GM12865 (cell line): Measurements from ENCODE around the gene MMEL1.

Experiments
- DNase-seq: peaks from one replicate; pipeline ENCODE4 v3.0.0; 2010; ENCODE audit warnings: low read depth
- H3K4me3 ChIP-seq: 2 replicates; pipeline ENCODE4 v1.5.1; 2011; ENCODE audit warnings: mild to moderate bottlenecking, low read depth, low read length, control low read depth
- TF ChIP-seq, protein P1 (sequence below): IDR thresholded peaks from 2 replicates; pipeline ENCODE4 v1.5.1; 2011; ENCODE audit warnings: low read length, control low read depth, low read depth, inconsistent platforms; ENCODE audit not compliant: insufficient read depth; ENCODE audit errors: missing control alignments

The MMEL1 gene

DNA sequence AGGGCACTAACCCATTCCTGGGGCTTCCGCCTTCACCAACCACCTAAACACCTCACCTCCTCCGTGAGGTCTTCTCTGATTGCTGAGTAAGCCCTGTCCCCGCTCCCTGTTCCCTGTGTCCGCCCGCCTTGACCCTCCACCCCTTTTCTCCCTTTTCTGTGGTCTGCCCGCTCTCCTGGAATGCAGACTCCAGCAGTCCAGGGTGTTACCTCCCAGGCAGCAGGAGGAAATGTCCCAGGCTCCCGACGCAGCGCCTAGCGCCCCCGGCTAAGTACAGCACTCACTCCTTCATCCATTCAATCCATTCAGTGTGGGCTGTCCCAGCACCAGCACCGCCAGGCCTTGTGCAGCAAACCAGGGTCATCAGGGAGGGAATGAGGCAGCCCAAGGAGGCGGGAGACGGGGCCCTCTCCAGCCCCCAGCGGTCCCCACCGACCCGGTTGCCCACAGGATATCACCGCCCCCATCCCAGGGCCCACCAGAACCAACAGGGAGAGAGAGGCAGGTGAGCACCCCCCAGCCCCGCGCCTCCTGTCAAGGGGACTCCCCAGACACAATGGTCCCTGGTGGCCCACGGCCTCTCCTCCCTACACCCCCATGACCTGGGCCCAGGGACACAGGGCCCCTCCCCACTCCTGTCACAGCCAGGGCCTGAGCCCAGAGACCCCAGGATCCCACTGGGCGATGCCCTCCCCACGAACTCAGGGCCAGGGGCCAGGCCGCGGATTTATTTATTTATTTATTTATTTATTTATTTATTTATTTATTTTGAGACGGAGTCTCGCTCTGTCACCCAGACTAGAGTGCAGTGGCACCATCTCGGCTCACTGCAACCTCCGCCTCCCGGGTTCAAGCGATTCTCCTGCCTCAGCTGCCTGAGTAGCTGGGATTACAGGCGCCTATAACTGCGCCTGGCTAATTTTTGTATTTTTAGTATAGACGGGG, 66.4 kb downstream of the MMEL1 start:
- no peak for DNase-seq
- TF ChIP-seq, protein P1, sequence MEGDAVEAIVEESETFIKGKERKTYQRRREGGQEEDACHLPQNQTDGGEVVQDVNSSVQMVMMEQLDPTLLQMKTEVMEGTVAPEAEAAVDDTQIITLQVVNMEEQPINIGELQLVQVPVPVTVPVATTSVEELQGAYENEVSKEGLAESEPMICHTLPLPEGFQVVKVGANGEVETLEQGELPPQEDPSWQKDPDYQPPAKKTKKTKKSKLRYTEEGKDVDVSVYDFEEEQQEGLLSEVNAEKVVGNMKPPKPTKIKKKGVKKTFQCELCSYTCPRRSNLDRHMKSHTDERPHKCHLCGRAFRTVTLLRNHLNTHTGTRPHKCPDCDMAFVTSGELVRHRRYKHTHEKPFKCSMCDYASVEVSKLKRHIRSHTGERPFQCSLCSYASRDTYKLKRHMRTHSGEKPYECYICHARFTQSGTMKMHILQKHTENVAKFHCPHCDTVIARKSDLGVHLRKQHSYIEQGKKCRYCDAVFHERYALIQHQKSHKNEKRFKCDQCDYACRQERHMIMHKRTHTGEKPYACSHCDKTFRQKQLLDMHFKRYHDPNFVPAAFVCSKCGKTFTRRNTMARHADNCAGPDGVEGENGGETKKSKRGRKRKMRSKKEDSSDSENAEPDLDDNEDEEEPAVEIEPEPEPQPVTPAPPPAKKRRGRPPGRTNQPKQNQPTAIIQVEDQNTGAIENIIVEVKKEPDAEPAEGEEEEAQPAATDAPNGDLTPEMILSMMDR = no peak

DNA sequence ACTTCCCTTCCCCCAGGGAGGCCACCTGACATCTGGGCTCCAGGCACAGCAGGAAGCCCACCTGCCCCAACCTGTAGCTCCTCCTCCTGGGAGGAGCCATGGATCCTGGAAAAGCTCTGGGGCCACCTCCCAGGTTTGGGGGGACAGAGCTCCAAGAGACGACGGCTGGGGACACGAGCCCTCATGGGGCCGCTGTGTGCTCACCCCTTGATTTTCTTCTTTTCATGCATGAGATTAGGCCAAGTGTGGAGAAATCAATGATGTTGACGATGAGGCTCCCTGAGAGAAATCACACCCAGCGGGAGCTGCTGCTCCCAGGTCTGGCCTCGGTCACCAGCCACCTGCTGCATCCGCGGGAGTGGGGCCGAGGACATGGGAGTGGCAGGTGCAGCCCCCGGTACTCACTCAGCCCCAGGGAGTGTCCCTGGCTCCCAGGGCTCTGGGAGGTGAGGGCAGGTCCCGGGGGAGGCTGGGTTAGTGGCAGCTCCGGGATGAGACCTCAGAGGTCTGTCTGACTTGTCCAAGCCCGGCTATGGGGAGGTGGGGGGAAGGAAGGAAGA, 67.9 kb downstream of the MMEL1 start:
- TF ChIP-seq, protein P1 = no peak
- no peak for DNase-seq
- H3K4me3 ChIP-seq = no peak overlapping the region

More for the DNA sequence above, 66.4 kb downstream of the MMEL1 start:
- H3K4me3 ChIP-seq = no peak overlapping the region

- H3K4me3 ChIP-seq = no peak overlapping the region
- DNase-seq = no peak
- TF ChIP-seq, protein P1 = no peak
Observed at GRCh38 chr1:2564006-2564814, 68.6 kb downstream of the MMEL1 start.

DNA sequence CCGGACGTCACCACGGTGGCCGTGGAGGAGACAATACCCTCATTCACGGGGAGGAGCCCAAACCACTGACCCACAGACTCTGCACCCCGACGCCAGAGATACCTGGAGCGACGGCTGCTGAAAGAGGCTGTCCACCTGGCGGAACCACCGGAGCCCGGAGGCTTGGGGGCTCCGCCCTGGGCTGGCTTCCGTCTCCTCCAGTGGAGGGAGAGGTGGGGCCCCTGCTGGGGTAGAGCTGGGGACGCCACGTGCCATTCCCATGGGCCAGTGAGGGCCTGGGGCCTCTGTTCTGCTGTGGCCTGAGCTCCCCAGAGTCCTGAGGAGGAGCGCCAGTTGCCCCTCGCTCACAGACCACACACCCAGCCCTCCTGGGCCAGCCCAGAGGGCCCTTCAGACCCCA, 69.6 kb downstream of the MMEL1 start:
- no peak for DNase-seq
- H3K4me3 ChIP-seq = no peak overlapping the region
- TF ChIP-seq, protein P1 = no peak

DNA sequence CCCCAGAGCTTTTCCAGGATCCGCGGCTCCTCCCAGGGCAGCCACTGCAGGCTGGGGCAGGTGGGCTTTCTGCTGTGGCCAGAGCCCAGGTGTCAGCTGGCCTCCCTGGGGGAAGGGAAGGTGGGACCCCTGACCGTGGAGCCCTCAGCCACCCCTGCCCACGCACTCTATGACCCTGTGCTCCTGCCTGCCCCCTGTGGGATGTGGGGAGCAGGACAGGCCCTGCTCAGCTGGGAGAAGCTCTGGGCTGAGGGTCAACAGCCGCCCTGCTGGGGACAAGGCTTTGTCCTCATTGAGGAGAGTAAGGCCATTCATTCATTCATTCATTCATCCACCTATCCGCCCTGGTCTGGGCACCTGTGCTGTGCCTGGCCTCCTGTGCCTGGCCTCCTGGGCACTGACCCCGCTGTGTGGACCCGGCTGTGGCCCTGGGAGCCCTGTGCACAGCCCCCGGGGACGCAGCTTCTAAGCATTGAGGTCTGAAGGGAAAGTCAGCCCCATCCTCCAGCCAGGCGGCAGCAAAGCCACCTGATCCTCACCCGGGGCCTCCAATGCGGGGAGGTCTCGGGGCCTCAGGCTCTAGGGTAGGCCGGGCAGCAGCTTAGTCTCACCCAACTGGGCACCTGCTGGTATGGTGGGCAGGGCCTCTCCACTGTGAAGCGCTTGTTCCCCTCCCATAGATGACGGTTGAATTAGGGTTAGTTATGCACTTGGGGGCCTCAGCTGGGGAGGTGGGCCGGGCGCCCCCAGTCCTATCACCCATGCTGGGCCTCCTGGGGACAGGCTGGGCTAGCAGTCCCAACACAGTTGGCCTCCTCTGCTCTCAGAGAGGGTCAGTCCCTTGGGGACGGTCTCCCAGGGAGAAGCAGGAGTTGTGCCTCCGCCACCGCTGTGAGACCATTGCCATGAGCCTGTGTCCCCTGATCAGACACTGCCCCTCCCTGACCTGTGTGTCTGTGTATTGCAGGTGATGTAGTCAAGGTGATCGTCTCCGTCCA, 70.6 kb downstream of the MMEL1 start:
- no peak for DNase-seq
- TF ChIP-seq, protein P1 = peak; percentile 65
- H3K4me3 ChIP-seq = no peak overlapping the region

GRCh38 chr1:2561446-2561845, 71.4 kb downstream of the MMEL1 start:
- DNase-seq = no peak
- H3K4me3 ChIP-seq = no peak overlapping the region
- TF ChIP-seq, protein P1 = no peak
